Measurements from ENCODE around the gene FRMPD4. TPM values are rescaled to one million over a fixed set of nuclear protein-coding genes. Genes with fewer than 3 reads are reported as not detected.

The FRMPD4 gene
- total and polyA plus RNA-seq, 2 experiments from 2014 or later, result 0.19 to 0.80 TPM

- TF ChIP-seq ZNF462 (CRISPR knock-in tag; IDR thresholded peaks at IDR 0.05), result no peak
- TF ChIP-seq EZH2 (IDR thresholded peaks at IDR 0.05; ENCODE audit: low read depth, unreplicated experiment), result no peak
- TF ChIP-seq NANOG (IDR thresholded peaks at IDR 0.05; ENCODE audit: borderline replicate concordance), result no peak
- TF ChIP-seq POLR2AphosphoS5 (IDR thresholded peaks at IDR 0.05; ENCODE audit: low read depth), result no peak
- TF ChIP-seq ETS1 (IDR thresholded peaks at IDR 0.05), result no peak
- no peak for TF ChIP-seq CREB1 (CRISPR knock-in tag; IDR thresholded peaks at IDR 0.05; ENCODE audit: low read depth)
Measured at GRCh38 chrX:12174358-12174757, 36.1 kb downstream of the FRMPD4 start (continued).

- peaks cover 10% of the 10 kb centered on the region; the same call in 1 of the 2 replicates for H3K4me1 ChIP-seq (ENCODE audit: insufficient read depth)
- no peaks in the 10 kb centered on the region for H4K20me1 ChIP-seq (replicated peaks; ENCODE audit: insufficient read depth)
- Mint-ChIP-seq H3K27me3 (ENCODE audit: insufficient read depth, low read depth, poor library complexity) (no peaks in the 10 kb centered on the region), H3K4me1 (peaks cover 12% of the 10 kb centered on the region), H3K36me3 (ENCODE audit: low read depth) (no peaks in the 10 kb centered on the region), H3K9me3 (no peaks in the 10 kb centered on the region), H3K4me3 (no peak overlapping the region), H3K27ac (no peak overlapping the region)
- H3K4me2 ChIP-seq, result no peak overlapping the region
- H3K79me2 ChIP-seq (replicated peaks; ENCODE audit: insufficient read depth), result no peaks in the 10 kb centered on the region
- DNase-seq (ENCODE audit: low spot score) (peak; percentile 34), ATAC-seq (0 out of 3 replicates have a peak, but pooled peaks have one; percentile 25)
- H3K27ac ChIP-seq (ENCODE audit: low read depth), result no peak overlapping the region
- H2AFZ ChIP-seq, result no peak overlapping the region
- TF ChIP-seq JUNB (IDR thresholded peaks at IDR 0.05; ENCODE audit: unreplicated experiment), result no peak
- no peak for TF ChIP-seq EZH2 (IDR thresholded peaks at IDR 0.05; ENCODE audit: low read depth, unreplicated experiment)
- TF ChIP-seq ZNF331 (CRISPR knock-in tag; IDR thresholded peaks at IDR 0.05; ENCODE audit: low read depth), result no peak
- TF ChIP-seq ZNF114 (CRISPR knock-in tag; IDR thresholded peaks at IDR 0.05), result no peak
- no peak overlapping the region for H3K4me3 ChIP-seq
- no peaks in the 10 kb centered on the region for H3K36me3 ChIP-seq (ENCODE audit: insufficient read depth)
- no peaks in the 10 kb centered on the region for H3K27me3 ChIP-seq (ENCODE audit: insufficient read depth)
- H3K9me2 ChIP-seq (ENCODE audit: insufficient read depth), result no peaks in the 10 kb centered on the region
- H3F3A ChIP-seq (replicated peaks; ENCODE audit: low read depth), result no peaks in the 10 kb centered on the region
Measured at GRCh38 chrX:12197030-12197429, 58.8 kb downstream of the FRMPD4 start.

All from GM23338 (cell line).